GM21528 (cell line): ENCODE measurements around the gene FLAD1.

Experiments used
- ATAC-seq: cut with Tn5 transposase; IDR thresholded peaks from one replicate; pipeline ENCODE4 v1.9.1; 2021; ENCODE audit warnings: mild to moderate bottlenecking, moderate library complexity; ENCODE audit not compliant: unreplicated experiment, low FRiP score

FLAD1 gene

DNA sequence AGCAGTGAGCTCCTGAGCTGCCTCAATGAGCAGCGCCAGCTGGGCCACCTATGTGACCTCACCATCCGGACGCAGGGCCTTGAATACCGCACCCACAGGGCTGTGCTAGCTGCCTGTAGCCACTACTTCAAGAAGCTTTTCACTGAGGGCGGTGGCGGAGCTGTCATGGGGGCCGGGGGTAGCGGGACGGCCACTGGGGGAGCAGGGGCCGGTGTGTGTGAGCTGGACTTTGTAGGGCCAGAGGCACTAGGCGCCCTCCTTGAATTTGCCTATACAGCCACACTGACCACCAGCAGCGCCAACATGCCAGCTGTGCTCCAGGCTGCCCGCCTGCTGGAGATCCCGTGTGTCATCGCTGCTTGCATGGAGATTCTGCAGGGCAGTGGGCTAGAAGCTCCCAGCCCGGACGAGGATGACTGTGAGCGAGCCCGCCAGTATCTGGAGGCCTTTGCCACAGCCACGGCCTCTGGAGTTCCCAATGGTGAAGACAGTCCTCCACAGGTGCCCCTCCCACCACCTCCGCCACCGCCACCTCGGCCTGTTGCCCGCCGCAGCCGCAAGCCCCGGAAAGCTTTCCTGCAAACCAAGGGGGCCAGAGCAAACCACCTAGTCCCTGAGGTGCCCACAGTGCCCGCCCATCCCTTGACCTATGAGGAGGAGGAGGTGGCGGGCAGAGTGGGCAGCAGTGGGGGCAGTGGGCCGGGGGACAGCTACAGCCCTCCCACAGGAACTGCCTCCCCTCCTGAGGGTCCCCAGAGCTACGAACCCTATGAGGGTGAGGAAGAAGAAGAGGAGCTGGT lies 31.8 kb downstream of the FLAD1 start:
- no peak for ATAC-seq

GRCh38 chr1:155015527-155016230 lies 32.5 kb downstream of the FLAD1 start:
- no peak for ATAC-seq

- no peak for ATAC-seq
These were observed 33.2 kb downstream of the FLAD1 start for GRCh38 chr1:155016231-155016831.

GRCh38 chr1:155017041-155017945 lies 34.1 kb downstream of the FLAD1 start:
- ATAC-seq: peak; percentile 57

GRCh38 chr1:155017946-155018316 lies 34.8 kb downstream of the FLAD1 start:
- ATAC-seq: no peak

- no peak for ATAC-seq
These were observed 35.6 kb downstream of the FLAD1 start for GRCh38 chr1:155018617-155019348.

DNA sequence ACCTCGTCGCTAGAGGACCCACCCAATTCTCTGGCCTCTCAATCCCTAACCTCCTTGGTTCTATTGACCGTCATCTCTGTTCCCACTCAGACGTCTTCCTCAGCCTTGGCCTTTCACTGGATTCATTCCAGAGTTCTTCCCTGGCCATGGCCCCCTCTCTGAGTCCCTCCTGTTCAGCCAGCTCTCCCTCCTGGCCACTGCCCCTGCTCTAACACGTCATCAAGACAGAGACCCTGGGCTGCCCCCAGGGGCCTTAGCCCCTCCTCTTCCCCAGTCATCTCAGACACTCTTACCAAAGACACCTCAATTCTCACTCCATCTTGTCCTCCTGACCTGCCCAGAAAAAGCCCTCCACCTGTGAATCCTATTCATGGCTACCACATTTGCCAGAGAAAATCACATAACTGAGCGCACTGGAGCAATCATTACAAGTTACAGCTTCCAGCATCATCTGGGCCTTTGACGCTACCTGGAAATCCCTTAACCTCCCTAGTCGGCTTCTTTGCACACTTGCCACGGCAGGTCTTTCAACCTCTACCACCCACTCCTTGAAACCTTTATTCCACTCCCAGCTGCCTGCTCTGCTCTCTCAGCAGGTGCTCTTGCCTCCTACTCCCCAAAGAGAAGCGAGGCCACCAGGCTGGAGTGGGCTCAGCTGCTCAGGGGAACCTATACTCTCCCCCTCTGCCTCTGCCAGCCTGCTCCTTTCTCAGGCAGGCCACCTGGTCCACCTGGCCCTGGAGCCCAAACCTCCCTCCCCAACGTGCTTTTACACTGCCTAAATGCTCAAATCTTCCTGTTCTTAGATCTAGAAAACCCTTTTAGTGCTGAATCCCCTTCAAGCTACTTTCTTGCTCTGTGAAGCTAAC lies 36.5 kb downstream of the FLAD1 start:
- no peak for ATAC-seq

- no peak for ATAC-seq
These were observed 39.2 kb downstream of the FLAD1 start for GRCh38 chr1:155022136-155022926.

DNA sequence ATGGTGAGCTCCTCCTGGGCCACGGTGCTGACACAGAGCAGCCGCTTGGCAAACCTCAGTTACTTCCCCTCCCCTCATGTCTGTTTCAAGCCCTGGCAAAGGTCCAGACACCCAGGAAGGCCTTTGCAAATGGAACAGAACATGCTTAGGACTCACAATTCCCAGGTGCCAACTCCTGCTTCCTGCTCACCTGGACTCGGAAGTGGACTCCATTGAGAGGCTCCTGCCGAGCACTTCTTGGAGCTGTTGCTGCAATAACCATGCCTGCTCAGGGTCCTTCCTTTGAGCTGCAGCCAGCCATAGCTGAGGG lies 39.7 kb downstream of the FLAD1 start:
- no peak for ATAC-seq

GRCh38 chr1:155023627-155024026 lies 40.5 kb downstream of the FLAD1 start:
- no peak for ATAC-seq

GRCh38 chr1:155024315-155024714 lies 41.2 kb downstream of the FLAD1 start:
- no peak for ATAC-seq

- ATAC-seq: no peak
These were observed 43.0 kb downstream of the FLAD1 start for GRCh38 chr1:155026154-155026553.

DNA sequence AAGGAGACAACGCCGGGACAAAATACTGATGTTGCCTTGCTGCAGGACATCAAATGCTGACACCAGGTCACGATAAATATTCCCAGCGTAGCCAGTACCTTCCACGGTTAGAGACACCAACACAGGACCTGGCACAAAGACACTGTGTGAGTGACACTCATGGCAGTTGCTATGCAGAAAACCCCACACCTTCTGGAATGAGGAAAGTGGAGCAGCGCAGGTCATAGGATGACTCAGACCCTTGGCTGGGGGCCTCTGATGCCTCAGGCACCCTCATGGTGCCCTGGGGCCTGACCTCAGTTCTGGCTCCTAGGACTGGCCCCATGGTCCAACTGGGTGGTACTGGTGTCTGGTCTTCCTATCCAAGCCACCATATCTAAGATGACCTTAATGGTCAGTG lies 43.4 kb downstream of the FLAD1 start:
- no peak for ATAC-seq

GRCh38 chr1:155029513-155030242 lies 46.5 kb downstream of the FLAD1 start:
- no peak for ATAC-seq

- no peak for ATAC-seq
These were observed 47.2 kb downstream of the FLAD1 start for GRCh38 chr1:155030243-155030795.

- ATAC-seq: no peak
These were observed 47.8 kb downstream of the FLAD1 start for GRCh38 chr1:155030899-155031298.

GRCh38 chr1:155032886-155033285 lies 49.7 kb downstream of the FLAD1 start:
- ATAC-seq: no peak
